HG03159 (cell line): Measurements from ENCODE around the gene FEN1.

Experiments used
- ATAC-seq: cut with Tn5 transposase; IDR thresholded peaks from one replicate; pipeline ENCODE4 v1.9.1; 2021; ENCODE audit warnings: mild to moderate bottlenecking, moderate library complexity; ENCODE audit not compliant: unreplicated experiment

The FEN1 gene

GRCh38 chr11:61756452-61757212 is 36.1 kb upstream of the FEN1 start:
- no peak for ATAC-seq

GRCh38 chr11:61757213-61757862 is 35.4 kb upstream of the FEN1 start:
- no peak for ATAC-seq

- no peak for ATAC-seq
These were observed 31.8 kb upstream of the FEN1 start for GRCh38 chr11:61760946-61761345.

GRCh38 chr11:61761440-61762222 is 31.1 kb upstream of the FEN1 start:
- ATAC-seq: no peak

- ATAC-seq: no peak
These were observed 30.5 kb upstream of the FEN1 start for GRCh38 chr11:61762223-61762615.

- no peak for ATAC-seq
These were observed 29.9 kb upstream of the FEN1 start for GRCh38 chr11:61762798-61763197.

- no peak for ATAC-seq
These were observed 28.6 kb upstream of the FEN1 start for GRCh38 chr11:61763930-61764605.

GRCh38 chr11:61764606-61765260 is 28.0 kb upstream of the FEN1 start:
- ATAC-seq: no peak

GRCh38 chr11:61765550-61766253 is 27.0 kb upstream of the FEN1 start:
- ATAC-seq: no peak

- ATAC-seq: no peak
These were observed 26.3 kb upstream of the FEN1 start for GRCh38 chr11:61766353-61766841.

- no peak for ATAC-seq
These were observed 24.2 kb upstream of the FEN1 start for GRCh38 chr11:61768376-61769076.

- ATAC-seq: no peak
These were observed 23.4 kb upstream of the FEN1 start for GRCh38 chr11:61769169-61769920.

GRCh38 chr11:61769946-61770683 is 22.6 kb upstream of the FEN1 start:
- no peak for ATAC-seq

GRCh38 chr11:61771195-61771894 is 21.4 kb upstream of the FEN1 start:
- no peak for ATAC-seq

GRCh38 chr11:61771985-61772455 is 20.7 kb upstream of the FEN1 start:
- no peak for ATAC-seq

- ATAC-seq: no peak
These were observed 19.4 kb upstream of the FEN1 start for GRCh38 chr11:61773356-61773755.

GRCh38 chr11:61773809-61774208 is 18.9 kb upstream of the FEN1 start:
- no peak for ATAC-seq
